Renal cortical epithelial cell (primary cell): Measurements from ENCODE around the gene NELFA. TPM values are rescaled to one million over a fixed set of nuclear protein-coding genes. Genes with fewer than 3 reads are reported as not detected.

Experiments used
- DNase-seq: peaks from one replicate; pipeline ENCODE4 v3.0.0-alpha.2; 2011; ENCODE audit warnings: low read depth
- total RNA-seq: library from RNA; depleted of rRNA; stranded (reverse); fragments of >200 nt; gene quantifications from 2 replicates; pipeline ENCODE4 v1.2.3, GENCODE V29; 2014

NELFA gene
- total RNA-seq, 1 donor from 2014 or later: 19.1 TPM

DNA sequence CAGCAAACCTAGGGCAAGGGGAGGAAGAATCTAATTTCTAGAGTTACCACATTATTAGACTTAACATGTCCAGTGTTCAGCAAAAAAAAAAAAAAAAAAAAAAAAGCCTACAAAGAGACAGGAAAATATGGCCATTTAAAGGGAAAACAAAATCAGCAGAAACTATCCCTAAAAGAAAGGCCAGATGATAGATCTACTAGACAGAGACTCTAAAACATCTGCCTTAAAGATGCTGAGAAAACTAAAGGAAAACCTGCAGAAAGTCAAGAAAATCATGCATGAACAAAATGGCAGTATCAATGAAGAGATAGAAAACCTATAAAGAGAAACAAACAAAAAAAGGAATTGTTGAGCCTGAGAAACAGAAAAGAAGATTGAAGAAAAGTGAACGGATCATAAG, 43.8 kb downstream of the NELFA start:
- DNase-seq: no peak

DNA sequence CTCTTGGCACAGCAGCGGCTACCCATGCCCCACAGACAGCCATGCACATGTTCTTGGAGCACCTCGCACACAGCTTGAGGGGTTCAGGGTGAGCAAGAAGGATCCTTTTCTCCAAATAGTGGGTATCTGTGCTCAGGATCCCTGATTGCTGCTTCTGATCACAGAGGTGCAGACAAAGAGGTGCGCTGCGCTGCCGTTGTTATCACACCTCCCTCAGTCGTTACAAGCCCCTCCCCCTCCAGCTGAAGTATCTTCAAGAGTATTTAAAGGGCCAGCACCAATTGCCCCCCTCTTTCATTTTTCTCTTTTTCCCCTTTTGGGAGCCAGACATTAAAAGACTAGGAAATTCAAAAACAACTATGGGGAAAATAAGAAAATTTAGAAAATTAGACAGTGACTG, 44.3 kb downstream of the NELFA start:
- no peak for DNase-seq

- no peak for DNase-seq
Observed at GRCh38 chr4:1962980-1963379, 45.8 kb downstream of the NELFA start.

- DNase-seq: no peak
Observed at GRCh38 chr4:1961563-1961962, 47.2 kb downstream of the NELFA start.

DNA sequence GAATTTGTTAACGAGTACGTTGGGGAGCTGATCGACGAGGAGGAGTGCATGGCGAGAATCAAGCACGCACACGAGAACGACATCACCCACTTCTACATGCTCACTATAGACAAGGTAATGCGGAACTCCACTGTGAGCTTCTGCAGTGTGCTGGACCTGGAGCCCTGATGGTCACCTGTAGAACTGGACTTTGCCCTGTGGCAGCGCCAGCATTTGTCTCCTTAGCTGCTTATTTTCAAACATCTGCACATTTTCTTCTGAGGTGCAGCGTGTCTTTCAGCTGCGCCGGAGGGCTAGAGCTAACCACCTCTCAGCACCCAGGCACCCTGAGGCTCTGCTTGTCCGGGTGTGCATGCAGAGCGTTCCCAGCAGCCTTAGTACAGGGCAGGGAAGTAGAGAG, 47.7 kb downstream of the NELFA start:
- no peak for DNase-seq

DNA sequence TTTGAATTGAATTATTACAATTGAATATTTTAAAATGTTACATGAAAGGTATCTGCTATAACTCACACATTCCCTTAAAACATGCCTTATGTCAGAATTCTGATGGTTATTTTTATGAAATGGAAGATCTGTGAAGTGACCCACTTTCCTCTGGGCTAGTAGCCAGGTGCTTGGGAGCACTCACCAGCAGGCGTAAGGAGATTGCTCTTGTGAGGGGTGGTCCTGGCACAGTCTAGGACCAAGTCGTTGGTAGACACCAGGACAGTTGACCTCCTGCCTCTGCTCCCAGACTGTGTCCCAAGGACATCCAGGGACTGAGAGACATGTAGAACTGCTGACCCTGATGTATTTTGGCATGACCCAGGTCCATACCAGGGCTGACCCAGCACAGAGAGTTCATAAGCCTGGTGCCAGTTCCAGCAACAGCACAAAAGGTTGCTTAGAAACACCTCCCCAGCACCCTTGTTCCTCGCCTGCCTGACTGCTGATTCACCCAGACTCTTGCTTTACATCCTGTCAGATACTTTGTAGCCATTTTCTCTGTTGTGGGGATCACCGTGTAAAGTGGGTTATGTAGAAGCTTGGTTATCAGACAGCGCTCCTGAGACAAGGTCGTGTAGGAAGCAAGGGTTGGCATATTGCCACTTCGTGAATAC, 48.5 kb downstream of the NELFA start:
- DNase-seq: peak; percentile 13

GRCh38 chr4:1959104-1959384, 49.7 kb downstream of the NELFA start:
- DNase-seq: no peak

DNA sequence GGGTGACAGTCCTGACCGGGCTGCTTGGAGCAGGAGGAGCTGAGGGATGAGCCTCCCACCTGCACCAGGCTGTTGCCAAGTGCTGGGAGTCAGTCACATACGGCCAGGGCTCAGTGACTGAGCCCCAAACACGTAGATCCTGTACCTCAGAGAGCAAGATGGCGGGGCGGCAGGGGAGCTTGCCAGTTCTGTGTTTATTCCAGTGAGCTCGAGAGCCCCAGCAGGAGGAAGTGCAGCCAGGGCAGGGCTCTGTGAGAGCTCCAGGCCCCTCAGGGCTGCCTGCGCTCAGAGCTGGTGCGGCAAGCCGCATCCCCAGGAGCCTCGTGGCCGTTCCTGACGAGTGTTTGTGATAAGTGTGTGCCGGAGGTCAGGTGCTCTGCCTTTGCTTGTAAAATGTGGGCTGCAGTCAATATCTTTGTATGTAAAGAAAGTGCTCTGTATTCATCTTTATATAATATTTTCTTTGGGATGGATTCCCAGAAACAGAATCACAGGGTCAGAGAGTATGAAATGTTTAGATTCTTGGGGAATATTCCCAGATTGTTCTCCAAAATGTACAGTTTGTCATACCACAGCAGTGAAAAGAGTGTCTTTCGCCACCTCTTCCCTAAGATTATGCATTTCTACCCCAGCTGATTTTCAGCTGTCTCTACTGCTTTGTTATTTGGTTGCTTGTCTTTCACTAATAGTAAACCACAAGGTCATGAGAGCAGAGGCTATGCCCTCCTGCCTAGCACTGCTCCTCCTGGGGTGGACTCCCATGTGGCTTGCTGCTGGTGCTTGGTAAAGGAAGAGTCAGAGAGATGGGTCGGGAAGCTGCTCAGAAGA, 50.3 kb downstream of the NELFA start:
- DNase-seq: no peak

- DNase-seq: no peak
Observed at GRCh38 chr4:1956631-1957030, 52.1 kb downstream of the NELFA start.

- no peak for DNase-seq
Observed at GRCh38 chr4:1953335-1953734, 55.4 kb downstream of the NELFA start.

GRCh38 chr4:1952719-1953118, 56.1 kb downstream of the NELFA start:
- DNase-seq: no peak

DNA sequence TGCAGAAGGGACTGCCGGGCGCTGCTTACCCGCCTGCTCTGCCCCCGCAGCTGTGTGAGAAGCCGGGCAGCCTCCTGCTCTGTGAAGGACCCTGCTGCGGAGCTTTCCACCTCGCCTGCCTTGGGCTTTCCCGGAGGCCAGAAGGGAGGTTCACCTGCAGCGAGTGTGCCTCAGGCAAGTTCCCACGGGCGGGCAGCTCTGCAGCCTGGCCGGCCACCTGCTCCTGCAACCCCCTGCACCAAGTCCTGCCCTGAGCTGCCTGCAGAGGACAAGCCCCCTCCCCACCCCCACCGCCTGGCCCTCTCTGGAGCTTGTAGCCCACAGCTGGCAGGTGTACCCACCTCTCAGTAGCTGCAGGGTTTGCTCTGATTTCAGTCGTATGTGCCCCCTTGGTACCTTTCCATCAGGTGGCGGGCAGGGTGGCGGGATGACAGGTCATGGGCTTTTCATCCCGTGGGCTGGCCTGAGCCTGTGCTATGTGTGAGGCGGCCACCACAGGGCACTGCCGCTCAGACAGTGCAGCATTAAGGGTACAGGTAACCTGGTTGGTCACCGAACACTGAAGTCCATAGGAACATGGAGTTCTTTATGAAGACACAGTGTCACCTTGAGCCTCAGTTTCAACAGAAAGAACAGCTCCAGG, 56.6 kb downstream of the NELFA start:
- DNase-seq: no peak

DNA sequence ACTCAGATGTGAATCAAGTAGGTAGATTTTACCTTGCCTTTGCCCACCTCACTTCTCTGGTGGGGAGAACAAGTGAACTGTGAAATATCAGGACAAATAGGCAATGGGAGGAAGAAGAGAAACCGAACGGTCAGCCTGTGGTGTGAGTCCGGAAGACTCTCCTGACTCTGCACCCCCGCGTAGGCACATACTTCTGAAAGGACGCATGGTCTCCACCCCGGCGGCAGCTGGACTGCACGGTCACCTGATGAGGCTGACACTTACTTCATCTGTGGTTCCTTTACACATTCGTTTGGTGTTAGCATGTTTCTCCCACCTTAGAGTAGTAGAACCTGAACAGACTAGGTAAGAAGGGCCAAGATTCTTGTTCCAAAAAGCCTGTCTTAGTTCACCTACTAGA, 58.4 kb downstream of the NELFA start:
- no peak for DNase-seq

DNA sequence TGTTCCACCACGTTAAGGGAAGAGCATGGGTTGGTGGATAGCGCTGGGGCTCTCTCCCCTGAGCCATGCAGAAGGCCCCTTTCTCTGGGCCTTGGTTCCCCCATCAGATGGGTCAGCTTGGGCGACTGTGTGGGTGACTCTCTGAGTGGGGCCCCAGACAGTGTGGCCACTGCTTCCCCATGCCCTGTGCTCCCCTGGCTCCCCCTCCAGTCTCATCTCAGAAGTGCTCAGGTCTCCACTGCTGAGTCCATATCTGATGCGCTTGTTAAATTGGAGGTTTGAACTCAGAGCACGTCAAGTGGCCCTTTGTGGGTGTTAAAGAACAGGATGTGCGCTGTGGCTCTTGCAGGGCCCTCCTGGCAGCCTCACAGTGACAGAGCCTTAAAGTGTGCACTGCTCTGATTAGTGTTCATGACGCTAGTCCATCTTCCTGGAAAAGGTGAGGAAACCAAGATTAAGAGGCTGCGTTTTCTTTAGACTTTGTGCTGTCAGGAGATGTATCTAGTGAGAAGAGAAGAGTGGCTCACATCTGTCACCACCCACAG, 59.8 kb downstream of the NELFA start:
- no peak for DNase-seq

DNA sequence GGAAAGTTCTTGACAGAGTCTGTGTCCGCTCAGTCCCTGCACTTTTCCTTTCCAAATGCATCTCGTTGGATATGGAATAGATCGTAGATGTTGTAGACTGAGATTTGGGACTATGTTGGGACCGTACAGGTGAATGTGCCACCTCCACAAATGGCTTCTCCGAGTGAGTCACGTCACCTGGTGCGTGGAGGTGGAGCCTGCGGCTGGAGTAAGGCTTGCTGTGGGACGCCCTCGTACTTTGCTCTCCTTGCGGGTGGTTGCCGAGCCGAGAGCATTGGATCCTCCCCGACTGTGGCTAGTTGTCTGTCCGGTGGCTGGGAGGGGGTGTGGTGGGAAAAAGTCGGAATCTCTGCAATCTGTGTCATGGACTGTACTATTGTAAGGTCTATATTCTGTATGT, 60.5 kb downstream of the NELFA start:
- no peak for DNase-seq

DNA sequence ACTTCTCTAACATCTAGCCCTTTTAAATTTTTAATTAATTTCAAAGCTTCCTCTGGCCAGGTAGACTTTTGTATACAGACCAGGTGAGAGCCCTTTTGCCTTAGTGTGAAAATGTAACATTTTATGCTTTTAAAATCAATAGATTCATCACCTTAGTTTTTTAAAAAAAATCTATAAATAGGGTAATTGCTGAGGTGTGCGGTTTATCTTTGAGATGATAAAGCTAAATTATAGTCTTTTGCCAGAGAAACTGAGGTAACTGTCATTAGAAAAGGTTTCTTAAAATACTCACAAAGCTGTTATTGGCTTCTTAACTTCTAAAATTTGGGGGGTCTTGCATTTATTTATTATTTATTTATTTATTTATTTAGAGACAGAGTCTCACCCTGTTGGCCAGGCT, 62.9 kb downstream of the NELFA start:
- no peak for DNase-seq

GRCh38 chr4:1945124-1945895, 63.5 kb downstream of the NELFA start:
- no peak for DNase-seq

DNA sequence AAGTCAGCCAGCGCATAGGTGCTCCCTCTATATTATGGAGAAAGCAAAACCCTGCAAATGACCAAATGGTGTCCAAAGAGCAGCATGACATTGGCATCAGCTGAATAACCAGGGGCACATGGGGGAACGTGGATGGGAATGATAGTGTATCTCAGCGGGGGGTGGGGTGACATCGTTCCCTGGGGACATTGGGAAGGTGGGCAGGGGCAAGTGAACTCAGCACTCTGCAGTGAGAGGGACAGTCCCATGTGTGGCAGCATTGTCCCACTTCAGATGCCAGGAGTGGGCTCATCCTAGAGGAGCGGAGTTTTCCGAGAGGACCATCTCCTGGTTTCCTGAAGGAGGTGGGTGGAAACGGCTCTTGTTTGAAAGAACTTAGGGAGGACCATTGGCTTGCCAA, 64.8 kb downstream of the NELFA start:
- DNase-seq: no peak

- DNase-seq: no peak
Observed at GRCh38 chr4:1940566-1940965, 68.2 kb downstream of the NELFA start.

- DNase-seq: peak; percentile 91
Observed at GRCh38 chr4:1939664-1940509, 68.9 kb downstream of the NELFA start.

DNA sequence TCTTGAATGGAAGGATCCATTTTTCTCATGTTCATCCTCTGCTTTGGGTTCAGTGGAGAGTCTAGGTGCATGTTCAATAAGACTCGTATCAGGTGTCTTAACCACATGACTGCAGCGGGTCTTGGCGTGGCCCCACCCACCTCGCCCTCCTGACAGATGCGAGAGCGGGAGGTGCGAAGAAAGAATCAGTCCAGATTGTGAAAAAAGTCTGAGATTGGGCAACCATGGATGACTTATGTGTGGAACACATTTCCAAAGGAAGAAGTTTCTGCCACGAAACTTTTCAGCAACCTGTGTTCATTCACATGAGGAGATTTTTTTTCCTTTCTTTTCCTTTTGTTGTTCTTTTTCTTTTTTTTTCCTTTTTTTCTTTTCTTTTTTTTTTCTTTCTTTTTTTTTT, 70.7 kb downstream of the NELFA start:
- no peak for DNase-seq
